ENCODE data around the gene ANO1.

- TF ChIP-seq CTCF (IDR thresholded peaks at IDR 0.05) (no peak), POLR2AphosphoS5 (IDR thresholded peaks at IDR 0.05) (no peak)
Measured at GRCh38 chr11:70090961-70091381, 12.9 kb downstream of the ANO1 start.

Data from esophagus muscularis mucosa (tissue), 3 donors.